D341Med (cell line): Measurements from ENCODE around the gene DDX27.

Experiments used
- DNase-seq: peaks from one replicate; pipeline ENCODE4 v3.0.0; 2012; ENCODE audit warnings: low spot score

Gene DDX27

DNA sequence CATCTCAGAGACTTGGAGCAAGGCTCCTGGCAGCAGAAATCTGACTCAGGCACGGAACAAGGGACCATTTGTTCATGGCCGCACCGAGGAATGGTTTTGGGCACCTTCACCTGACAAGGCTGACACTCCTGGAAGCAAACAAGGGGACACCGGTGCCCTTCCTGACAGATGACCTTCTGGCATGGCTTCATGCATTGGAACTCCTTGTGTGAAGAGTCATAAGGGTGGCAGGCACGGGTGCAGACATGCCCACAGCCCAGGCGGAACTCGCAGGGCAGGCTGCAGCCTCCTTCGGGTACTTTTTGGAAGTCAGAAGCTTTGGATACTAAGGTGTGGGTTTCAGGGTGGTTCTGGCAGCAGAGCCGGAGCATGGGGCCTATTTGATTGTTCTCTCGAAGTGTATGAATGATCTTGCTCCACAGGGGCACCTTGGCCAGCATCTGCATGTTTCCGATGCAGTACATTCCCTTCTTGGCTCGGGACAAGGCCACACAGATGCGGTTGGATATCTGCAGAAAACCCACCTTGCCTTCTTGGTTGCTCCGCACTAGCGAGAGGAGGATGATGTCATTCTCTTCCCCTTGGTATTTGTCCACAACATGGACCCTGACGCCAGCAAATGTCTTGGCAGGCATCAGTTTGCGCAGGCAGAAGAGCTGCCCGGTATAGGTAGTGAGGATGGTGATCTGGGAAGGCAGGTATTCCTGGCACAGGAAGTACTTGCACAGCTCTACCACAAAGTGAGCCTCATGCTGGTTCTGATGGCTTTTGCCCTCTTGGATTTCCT is 29.9 kb downstream of the DDX27 start:
- DNase-seq = no peak

DNA sequence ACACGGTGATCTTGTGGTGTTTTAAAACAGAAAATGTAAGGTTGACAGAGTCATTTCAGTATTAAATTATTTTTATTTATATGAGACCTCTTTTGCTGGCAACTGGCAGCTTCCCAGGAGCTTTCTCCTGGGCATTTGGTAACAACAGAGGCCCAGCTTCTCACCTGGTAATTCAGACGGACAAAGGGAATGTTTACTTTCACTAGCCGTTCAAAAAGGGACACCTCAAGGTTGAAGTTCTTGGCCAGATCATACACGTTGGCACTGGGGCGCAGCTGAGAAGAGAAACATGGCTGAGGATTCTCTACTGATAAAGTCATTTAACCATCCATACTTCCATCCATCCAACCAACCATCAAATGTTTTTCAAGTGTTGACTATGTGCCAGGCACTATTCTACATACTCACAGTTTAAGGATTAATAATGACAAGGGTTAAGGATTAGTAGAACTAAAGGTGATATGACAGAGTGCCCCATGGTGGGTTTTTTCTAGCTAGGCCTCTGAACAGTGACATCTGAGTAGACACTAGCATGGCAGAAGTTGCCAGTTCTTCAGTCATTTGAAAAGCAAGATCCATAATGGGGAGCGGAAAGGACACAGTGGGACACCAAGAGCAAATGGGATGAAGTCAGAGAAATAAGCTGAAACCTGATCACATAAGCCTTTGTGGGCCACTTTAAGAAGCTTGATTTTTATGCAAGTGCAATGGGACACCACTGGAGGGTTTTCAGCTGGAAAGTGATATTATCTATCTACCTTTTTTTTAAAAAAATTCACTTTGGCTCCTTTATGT is 33.5 kb downstream of the DDX27 start:
- DNase-seq = no peak

DNA sequence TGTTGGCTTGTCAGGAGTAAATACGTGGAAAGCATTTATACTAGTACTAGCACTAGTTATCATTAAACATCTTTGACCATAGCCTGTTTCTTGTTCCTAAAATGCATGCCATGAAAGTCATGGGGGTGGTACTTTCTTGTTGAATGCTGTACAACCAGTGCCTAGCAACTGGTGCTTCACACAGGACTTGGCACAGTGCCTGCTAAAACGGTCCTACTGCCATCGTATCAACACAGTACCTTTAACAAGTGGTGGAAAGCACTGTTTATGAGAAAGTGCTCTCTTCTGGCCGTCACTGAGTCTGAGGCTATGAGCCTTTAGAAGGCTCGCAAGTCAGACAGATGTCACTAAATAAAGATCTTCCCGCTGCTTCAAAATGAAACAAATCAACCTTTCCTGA is 37.0 kb downstream of the DDX27 start:
- no peak for DNase-seq

DNA sequence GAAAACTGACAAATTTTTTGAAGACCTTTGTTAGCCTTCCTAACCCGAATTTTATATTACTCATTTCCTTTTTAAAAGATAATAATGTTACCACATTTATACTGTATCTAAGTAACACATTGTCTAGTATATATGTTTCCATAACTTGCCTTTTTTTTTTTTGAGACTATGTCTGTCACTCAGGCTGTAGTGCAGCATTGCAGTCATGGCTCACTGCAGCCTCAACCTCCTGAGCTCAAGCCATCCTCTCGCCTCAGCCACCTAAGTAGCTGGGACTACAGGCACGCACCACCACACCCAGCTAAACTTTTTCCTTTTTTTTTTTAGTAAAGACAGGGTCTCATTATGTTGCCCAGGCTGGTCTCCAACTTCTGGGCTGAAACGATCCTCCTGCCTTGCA is 40.1 kb downstream of the DDX27 start:
- no peak for DNase-seq

DNA sequence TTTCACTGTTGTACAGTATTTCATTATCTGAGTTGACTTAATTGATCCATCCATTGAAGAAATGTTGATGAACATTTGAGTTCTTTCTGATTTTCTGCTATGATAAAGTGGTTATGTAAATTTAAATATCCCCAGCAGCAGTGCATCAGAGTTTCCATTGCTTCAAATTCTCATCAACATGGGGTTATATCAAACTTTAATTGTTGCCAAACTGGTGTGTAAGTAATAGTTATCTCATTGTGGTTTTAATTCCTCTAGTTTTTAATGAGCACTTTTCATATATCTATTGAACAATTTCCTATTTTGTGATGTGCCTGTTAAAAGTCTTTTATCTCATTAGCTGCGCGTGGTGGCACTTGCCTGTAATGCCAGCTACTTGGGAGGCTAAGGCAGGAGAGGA is 40.6 kb downstream of the DDX27 start:
- no peak for DNase-seq

DNA sequence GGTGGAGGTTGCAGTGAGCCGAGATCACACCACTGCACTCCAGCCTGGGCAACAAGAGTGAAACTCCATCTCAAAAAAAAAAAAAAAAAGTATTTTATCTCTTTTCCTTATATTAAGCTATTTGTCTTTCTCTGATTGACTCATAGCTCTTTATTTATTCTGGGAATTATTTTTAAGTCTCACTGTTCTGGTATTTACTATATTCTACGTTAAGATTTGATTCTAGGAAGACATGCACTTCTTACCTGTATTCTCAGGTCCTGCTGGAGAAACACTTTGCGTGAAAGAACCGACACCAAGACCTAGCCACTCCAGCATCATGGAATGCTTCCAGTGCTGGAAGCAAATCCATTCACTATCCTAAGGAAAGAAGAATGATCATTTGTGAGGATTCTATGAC is 41.0 kb downstream of the DDX27 start:
- no peak for DNase-seq

DNA sequence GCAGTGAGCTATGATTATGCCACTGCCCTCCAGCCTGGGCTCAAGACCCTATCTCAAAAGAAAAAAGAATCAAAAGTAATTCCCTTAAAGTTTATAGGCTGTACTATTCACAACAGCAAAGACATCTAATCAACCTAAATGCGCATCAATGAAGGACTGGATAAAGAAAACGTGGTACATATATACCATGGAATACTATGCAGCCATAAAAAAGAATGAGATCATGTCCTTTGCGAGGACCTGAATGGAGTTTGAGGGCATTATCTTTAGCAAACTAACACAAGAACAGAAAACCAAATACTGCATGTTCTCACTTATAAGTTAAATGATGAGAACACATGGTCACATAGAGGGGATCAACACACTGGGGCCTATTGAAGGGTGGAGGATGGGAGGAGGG is 42.0 kb downstream of the DDX27 start:
- no peak for DNase-seq

DNA sequence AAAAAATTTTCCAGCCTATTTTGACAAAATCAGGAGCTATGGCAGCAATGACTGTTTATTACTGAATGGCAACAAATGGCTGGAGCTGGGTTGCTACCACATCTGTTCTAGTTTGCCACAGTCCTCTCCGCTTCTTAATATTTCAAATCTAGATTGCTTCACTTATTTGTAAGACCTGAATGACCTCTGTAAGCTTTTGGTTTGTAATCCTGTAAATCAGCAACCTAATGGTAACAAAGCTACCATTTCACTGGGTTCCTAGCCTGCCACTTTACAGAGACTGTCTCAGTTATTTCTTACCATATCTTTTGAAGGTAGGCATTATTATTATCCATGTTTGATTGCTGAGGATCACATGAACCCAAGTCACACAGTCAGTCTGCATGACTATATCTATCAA is 43.2 kb downstream of the DDX27 start:
- no peak for DNase-seq

DNA sequence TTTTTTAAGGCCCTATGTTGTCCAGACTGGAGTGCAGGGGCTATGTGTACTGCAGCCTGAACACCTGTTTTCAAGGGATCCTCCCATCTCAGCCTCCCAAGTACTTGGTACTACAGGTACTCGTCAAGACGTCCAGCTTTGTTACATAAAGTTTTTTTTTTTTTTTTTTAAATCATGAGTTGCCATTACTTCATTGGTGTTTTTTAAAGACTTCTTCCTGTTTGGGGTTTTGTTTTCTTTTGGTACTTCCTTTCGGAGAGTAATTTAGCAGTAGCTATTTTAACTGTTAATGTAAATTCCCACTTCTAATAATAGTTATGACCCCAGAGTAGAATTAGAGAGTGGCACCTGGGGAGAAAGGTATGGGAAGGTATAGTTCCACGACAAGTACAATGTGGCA is 48.1 kb downstream of the DDX27 start:
- no peak for DNase-seq

DNA sequence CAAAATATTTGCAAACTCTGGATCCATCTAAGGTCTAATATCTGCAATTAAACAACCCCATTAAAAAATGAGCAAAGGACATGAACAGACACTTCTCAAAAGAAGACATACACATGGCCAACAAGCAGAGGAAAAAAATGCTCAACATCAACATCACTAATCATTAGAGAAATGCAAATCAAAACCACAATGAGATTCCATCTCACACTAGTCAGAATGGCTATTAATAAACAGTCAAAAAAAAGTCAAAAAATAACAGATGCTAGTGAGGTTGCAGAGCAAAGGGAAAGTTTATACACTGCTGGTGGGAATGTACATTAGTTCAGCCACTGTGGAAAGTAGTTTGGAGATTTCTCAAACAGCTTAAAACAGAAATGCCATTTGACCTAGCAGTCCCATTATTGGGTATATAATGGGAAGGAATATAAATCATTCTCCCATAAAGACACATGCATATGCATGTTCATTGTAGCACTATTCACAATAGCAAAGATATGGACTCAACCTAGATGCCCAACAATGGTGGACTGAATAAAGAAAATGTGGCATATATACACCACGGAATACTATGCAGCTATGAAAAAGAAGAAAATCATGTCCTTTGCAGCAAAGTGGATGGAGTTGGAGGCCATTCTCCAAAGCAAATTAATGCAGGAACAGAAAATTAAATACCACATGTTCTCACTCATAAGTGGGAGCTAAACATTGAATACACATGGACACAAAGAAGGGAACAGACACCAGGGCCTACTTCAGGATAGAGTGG is 49.6 kb downstream of the DDX27 start:
- no peak for DNase-seq

DNA sequence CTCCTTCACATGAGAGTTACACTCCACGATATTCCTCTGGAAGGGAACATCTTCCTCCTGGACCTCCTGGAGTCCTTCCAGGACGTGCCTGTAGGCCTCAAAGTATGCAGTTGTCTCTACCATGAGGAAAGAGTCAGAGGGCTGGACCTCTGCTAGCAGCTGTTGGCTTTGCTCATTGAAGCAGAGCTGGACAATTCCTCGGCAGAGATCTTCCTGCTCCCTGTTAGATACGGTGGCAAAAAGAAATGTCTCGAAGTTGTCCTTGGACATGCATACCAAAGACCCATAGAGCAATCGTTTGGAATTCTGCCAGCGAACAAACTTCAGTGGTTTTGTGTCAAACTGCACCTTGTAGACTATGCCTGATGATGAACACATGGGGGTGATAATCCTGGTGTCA is 51.0 kb downstream of the DDX27 start:
- no peak for DNase-seq

DNA sequence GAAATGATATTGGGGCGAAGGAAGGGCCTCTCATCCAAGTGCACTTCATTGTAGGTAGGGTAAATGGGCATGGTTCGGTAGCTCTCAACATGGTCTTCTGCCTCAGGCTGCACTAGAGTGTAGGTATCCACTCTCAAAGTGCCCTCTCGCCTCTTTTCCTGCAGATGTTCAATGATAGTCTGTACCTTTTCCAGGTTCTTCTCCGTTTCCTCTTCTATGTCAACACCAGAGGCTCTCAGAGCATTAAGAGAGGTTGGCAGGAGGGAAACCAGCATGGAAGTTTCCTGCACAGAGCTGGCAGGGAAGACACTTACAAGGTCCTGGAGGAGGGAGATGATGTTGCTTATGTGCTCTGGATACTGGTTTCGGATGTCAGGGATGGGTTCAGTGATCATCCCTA is 51.5 kb downstream of the DDX27 start:
- DNase-seq = no peak

DNA sequence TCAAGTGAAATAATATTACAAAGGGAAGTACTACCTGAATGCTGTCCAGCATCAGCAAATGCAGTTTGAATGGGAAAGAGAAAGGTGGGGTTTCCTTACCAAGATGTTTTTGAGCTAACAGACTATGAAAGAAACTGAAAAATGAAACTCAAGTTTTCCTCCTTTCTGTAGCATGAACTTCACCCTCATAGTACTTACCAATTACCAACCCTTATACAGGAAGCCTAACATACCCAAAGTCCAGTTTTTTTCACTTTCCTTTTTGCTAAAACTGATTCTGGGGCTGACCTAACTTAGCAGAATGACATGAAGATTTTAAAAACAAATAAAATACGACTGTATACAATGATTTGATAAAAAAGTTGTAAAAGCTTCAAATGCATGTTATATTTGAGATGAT is 53.4 kb downstream of the DDX27 start:
- no peak for DNase-seq

DNA sequence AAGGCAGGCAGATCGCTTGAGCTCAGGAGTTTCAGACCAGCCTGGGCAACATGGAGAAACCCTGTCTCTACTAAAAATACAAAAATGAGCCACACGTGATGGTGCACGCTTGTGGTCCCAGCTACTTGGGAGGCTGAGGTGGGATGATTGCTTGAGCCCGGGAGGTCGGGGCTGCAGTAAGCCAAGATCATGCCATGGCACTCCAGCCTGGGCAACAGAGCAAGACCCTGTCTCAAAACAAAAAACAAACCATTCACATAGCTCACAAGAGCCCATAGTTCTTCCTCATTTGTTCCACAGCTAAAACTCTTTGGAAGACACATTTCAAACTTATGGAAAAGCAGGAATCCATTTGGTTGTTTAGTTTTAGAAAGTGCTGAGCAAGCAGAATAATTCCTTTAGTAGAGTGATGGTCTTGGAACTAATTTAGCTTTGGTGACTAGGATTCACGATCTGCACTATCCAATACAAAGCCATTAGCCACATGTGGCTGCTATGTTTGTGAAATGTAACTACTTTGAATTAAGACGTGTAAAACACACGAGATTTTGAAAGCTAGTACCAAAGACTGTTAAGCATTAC is 54.6 kb downstream of the DDX27 start:
- DNase-seq = no peak

DNA sequence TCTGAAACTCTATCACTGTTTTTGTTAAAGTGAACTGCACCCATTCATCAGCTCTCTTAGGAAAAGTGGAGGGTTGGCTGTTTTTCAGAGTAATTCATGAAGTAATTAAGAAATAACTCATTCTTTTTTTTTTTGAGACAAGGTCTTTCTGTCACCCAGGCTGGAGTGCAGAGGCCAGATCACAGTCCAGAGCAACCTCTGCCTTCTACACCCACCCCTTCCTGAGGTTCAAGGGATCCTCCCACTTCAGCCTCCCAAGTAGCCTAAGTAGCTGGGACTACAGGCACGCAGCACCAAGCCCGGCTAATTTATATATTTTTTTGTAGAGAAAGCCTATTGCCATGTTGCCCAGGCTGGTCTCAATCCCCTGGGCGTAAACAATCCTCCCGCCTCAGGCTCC is 56.0 kb downstream of the DDX27 start:
- no peak for DNase-seq

DNA sequence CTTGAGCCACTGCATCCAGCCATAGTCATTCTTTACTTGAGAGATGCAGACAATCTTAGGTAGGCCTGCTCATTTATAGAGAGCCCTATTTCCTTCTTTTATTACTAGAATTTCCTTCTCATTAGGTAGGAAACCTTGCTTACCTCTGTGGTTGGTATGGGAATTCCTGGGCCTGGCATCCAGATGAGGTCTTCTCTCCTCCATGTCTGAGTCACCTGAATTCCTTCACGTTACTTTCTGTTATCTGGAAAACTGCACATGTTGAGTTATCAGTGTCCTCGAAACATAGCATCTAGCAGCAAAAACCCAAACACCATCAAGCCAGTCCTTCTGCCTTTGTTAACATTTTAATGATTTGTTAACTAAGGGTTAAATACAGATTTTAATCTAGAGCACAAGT is 56.4 kb downstream of the DDX27 start:
- DNase-seq = no peak

DNA sequence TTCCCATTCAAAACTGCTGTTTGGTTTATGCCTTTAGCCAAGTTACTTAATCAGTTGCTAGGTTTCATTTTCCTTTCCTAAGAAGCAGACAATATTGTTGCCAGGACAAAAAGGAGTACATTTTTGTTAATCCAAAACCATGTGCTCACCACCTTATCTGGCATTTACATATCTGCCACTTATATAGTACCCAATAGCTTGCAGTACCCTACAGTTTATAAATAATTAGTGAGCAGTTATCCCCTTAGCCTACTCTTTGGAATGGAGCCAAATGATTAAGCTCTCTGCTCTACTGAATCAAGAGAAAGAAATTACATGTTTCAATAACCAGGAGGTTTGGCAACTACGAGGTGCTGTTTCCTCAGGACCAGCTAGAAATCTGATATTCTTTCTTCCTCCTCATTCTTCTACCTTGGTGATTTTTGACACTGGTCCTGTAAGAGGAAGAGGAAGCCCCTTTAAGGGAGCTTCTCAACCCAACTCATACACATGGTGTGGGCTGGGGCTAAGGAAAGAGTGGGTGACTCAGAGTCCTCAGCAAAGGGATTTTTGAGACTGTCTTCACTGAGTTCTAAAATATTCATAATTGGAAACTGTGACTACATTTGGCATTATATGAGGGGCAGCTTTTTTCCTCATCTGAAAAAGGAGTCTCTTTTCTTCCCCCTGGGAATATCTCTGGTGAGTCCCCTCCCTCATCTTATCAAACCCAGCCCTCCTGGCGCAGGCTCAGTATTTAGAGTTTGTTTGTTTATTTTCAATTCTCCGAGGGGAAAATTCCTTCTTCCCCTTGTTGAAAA is 57.1 kb downstream of the DDX27 start:
- no peak for DNase-seq

DNA sequence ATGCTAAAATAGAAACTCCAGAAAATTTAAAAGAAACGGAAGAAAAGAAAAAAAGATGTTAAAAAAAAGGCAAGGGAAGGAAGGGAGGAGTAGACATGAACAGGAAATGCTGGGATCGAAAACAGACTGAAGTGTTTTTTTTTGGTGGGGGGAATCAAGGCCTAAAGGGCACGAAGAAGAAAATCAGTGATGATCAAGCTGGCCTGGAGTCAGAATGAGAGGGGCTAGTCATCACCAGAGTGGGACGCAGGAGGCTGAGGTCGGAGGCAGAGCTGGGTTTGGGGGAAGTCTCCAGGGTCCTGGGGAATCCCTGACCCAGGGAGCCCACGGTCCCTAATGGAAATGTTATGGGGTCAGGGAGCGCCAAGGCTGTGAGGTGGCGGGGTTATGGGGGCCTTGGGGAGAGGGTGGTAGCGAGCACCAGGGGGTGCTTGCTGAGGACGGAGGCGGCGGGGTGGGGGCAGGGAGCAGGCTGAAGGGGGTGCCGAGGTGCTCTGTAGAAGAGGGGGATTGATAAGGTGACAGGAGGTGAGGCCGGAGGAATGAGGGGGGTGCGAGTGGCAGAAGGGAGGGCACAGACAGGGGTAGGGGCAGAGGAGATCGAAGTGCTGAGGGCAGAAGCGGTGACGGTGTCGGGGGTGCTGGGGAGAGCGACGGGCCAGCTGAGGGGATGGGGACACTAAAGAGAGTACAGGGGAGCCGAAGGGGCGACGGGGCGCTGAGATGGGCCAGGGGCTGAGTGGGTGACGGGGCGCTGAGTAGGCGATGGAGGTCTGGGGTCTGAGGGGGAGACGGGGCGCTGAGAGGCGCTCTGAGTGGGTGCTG is 58.0 kb downstream of the DDX27 start:
- DNase-seq = no peak

DNA sequence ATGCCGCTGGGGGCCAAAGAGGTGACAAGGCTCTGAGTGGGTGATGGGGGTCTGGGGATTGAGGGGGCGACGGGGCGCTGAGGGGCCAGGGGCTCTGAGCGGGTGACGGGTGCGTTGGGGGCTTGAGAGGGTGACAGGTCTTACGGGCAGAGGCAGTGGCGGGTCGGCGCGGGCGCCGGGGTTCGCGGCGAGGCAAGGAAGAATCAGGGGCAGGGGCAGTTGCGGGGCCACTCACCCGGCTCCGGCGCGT is 58.5 kb downstream of the DDX27 start:
- DNase-seq = no peak

DNA sequence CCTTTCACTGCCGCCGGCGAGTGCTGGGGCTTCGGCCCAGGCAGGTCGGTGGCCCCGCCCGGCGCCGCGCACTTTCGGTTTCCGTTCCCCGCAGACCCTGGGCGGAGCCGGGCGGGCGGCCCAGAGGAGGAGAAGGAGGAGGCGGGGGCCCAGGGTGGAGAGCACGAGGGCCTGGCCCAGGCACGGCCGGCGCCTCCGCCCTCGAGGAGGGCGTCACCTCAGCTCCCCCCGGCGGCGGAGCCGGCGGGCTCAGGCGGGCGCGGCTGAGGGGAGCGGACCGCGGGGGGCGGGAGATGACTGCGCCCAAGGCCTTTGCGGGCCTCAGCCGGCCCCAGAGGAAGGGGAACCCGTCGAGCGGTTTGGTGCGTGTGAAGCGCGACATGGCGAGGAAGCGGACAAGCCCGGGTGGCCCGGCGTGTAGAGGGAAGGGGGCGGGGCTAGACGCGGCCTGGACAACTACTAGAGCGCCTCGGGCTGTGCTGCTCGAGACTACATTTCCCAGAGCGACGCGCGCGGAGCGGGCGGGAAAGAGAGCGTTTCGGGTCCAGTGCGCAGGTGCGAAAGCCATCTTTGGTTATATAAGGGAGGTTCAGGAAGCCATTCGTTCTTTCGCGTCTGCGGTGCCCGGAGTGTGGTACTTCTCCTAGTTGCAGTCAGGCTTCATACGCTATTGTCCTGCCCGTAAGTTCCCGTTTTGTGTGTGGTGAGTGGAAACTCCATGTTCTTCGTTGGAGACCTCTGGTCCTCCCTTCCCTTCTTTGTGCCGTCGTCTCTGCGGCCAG is 59.0 kb downstream of the DDX27 start, which contains the start of gene ZNFX1:
ZNFX1 (minus strand) TSS at position 22 of the 782 bp plus-strand sequence. CDS start 2,218 bp downstream, outside the sequence.
- peak; percentile 95 for DNase-seq
